ENCODE measurements around the gene PDE1A. TPM values are rescaled to one million over a fixed set of nuclear protein-coding genes. Genes with fewer than 3 reads are reported as not detected.

Gene PDE1A
- total and polyA plus RNA-seq, 2 of the 13 experiments (the other 11 are each of a cell fraction or from before 2014, with no cell fraction given): not detected

GRCh38 chr2:182247831-182248230, 179.0 kb downstream of the PDE1A start:
- no peak overlapping the region for H3K4me2 ChIP-seq (ENCODE audit: low read depth, low read length)
- FAIRE-seq: no peak

More at GRCh38 chr2:182247831-182248230, 179.0 kb downstream of the PDE1A start:
- no peak overlapping the region for H3K9ac ChIP-seq (ENCODE audit: insufficient read depth, low read depth, low read length)
- TF ChIP-seq MAFK (conservative IDR thresholded peaks at IDR 0.05 in 1 of 2, IDR thresholded peaks at IDR 0.05 in 1 of 2; ENCODE audit: low read length in 2 of 2): peak; percentile 83 to 88
- no peak for TF ChIP-seq MED13 (CRISPR knock-in tag; IDR thresholded peaks at IDR 0.05)
- peak; percentile 79 for TF ChIP-seq MAFF (IDR thresholded peaks at IDR 0.05; ENCODE audit: low read depth, low read length)
- no peak for TF ChIP-seq ZFP36L2 (CRISPR knock-in tag; IDR thresholded peaks at IDR 0.05)
- TF ChIP-seq ATF2 (CRISPR knock-in tag; IDR thresholded peaks at IDR 0.05): no peak
- TF ChIP-seq ZKSCAN5 (CRISPR knock-in tag; IDR thresholded peaks at IDR 0.05): no peak
- TF ChIP-seq ZNF503 (CRISPR knock-in tag; IDR thresholded peaks at IDR 0.05): no peak
- H3K27ac ChIP-seq (ENCODE audit: extremely low read length, insufficient read depth, low read length): no peak overlapping the region
- H3K4me1 ChIP-seq (ENCODE audit: insufficient read depth, low read length): no peaks in the 10 kb centered on the region
- H3K9me3 ChIP-seq (ENCODE audit: low read length): no peaks in the 10 kb centered on the region
- no peak overlapping the region for H2AFZ ChIP-seq (ENCODE audit: low read length)
- intact Hi-C loops (cut with micrococcal nuclease; ENCODE audit: unreplicated experiment) (no loop called here), in situ Hi-C loops (cut with HindIII; ENCODE audit: extremely low pct_ligation_motif_present, low pct_unique_long_range_greater_than_20kb) (no loop called here)
- no peak overlapping the region for H3K4me3 ChIP-seq (replicated peaks in 1 of 3; ENCODE audit: insufficient read depth in 1 of 3, low read depth in 2 of 3, low read length in 3 of 3)
- ChIA-PET CTCF (ENCODE audit: low intra/inter-chr PET ratio, low total read pairs) (no interaction called here), POLR2A (no interaction called here)
- H3K79me2 ChIP-seq (ENCODE audit: insufficient read depth, low read length): no peaks in the 10 kb centered on the region
- BruUV-seq (replicated peaks): no TSS peak
- H4K20me1 ChIP-seq (ENCODE audit: insufficient read depth, low read length): no peaks in the 10 kb centered on the region
- ATAC-seq: no peak
- WGBS (ENCODE audit: low lambda C conversion rate): 0% methylated on average over 1 of the region's 1 CpG
- H3K27me3 ChIP-seq (ENCODE audit: control insufficient read depth in 1 of 2, insufficient read depth in 2 of 2, low read length in 2 of 2): no peaks in the 10 kb centered on the region
- no peaks in the 10 kb centered on the region for H3K36me3 ChIP-seq (replicated peaks in 1 of 2; ENCODE audit: control insufficient read depth in 1 of 2, insufficient read depth in 2 of 2, low read length in 2 of 2)
- no peak for DNase-seq (ENCODE audit: low spot score)

Measured in HepG2 (cell line).